Astrocyte (in vitro differentiated cells and primary cell): ENCODE results near the gene CEACAM21.

Experiments
- CTCF ChIP-seq: IDR thresholded peaks from 2 replicates; pipeline ENCODE4 v1.5.1; 2011; ENCODE audit warnings: low read depth, mild to moderate bottlenecking, inconsistent platforms, low read length, moderate library complexity; ENCODE audit not compliant: insufficient read depth
- EZH2 ChIP-seq: IDR thresholded peaks from 2 replicates; pipeline ENCODE4 v1.6.1; 2012; ENCODE audit warnings: mild to moderate bottlenecking, low read length, inconsistent platforms; ENCODE audit not compliant: insufficient read depth

GRCh38 chr19:41587101-41587837, 11.3 kb downstream of the CEACAM21 start:
- TF ChIP-seq CTCF (no peak), EZH2 (no peak)
